Activated CD8-positive, alpha-beta memory T cell treated with anti-CD3 and anti-CD28 coated beads, Interleukin-2, amount 50 U/mL, for 1 hour (primary cell): ENCODE data around the gene IL24.
"Not testable (repeated sequence)": the region's sequence is repeated elsewhere in the genome, so short reads cannot be mapped to it uniquely, and the experiment has no call there.

Experiments
- DNase-seq: peaks from one replicate; pipeline ENCODE4 v3.0.0-alpha.2; 2020; ENCODE audit errors: extremely low read depth

The IL24 gene

GRCh38 chr1:206897175-206897574 is at the start of gene IL24:
IL24 (plus strand) TSS chr1:206897443; CDS start chr1:206897833, 390 bp downstream.
- DNase-seq = no peak

GRCh38 chr1:206847946-206848345 is 49.3 kb upstream of the IL24 start:
- no peak for DNase-seq

GRCh38 chr1:206850401-206850800 is 46.8 kb upstream of the IL24 start:
- no peak for DNase-seq

- DNase-seq = no peak
These were observed 45.8 kb upstream of the IL24 start for GRCh38 chr1:206851341-206852010.

- DNase-seq = not testable (repeated sequence)
These were observed 44.6 kb upstream of the IL24 start for GRCh38 chr1:206852662-206853061.

GRCh38 chr1:206853696-206854095 is 43.5 kb upstream of the IL24 start:
- not testable (repeated sequence) for DNase-seq

- DNase-seq = no peak
These were observed 42.7 kb upstream of the IL24 start for GRCh38 chr1:206854401-206855129.

GRCh38 chr1:206855859-206856258 is 41.4 kb upstream of the IL24 start:
- no peak for DNase-seq

- no peak for DNase-seq
These were observed 40.4 kb upstream of the IL24 start for GRCh38 chr1:206856674-206857464.

- no peak for DNase-seq
These were observed 38.1 kb upstream of the IL24 start for GRCh38 chr1:206859082-206859521.

GRCh38 chr1:206860165-206860564 is 37.1 kb upstream of the IL24 start:
- no peak for DNase-seq

GRCh38 chr1:206863266-206863665 is 34.0 kb upstream of the IL24 start:
- no peak for DNase-seq

- DNase-seq = peak; percentile 68
These were observed 32.1 kb upstream of the IL24 start, which contains the start of gene IL20 for GRCh38 chr1:206864939-206865671. IL20 (plus strand) TSS chr1:206865623; CDS start chr1:206865853, 230 bp downstream.

- no peak for DNase-seq
These were observed 31.2 kb upstream of the IL24 start for GRCh38 chr1:206866062-206866461.

GRCh38 chr1:206867239-206867638 is 30.0 kb upstream of the IL24 start:
- DNase-seq = no peak

- DNase-seq = no peak
These were observed 29.5 kb upstream of the IL24 start for GRCh38 chr1:206867716-206868115.

GRCh38 chr1:206868264-206868663 is 29.0 kb upstream of the IL24 start:
- no peak for DNase-seq

- no peak for DNase-seq
These were observed 25.1 kb upstream of the IL24 start for GRCh38 chr1:206872139-206872538.

GRCh38 chr1:206873603-206874188 is 23.5 kb upstream of the IL24 start:
- no peak for DNase-seq

- DNase-seq = no peak
These were observed 21.4 kb upstream of the IL24 start for GRCh38 chr1:206875752-206876377.

- DNase-seq = no peak
These were observed 18.8 kb upstream of the IL24 start for GRCh38 chr1:206878456-206878855.
